Activated naive CD8-positive, alpha-beta T cell treated with anti-CD3 and anti-CD28 coated beads, Interleukin-2, amount 10 ng/mL, durations not matched to agents 7 days and 5 days (primary cell): ENCODE measurements around the gene ERMN. TPM values are rescaled to one million over a fixed set of nuclear protein-coding genes. Genes with fewer than 3 reads are reported as not detected.
"Not testable (repeated sequence)": the region's sequence is repeated elsewhere in the genome, so short reads cannot be mapped to it uniquely, and the experiment has no call there.

ENCODE experiments used
- ATAC-seq: fragments of 150-1000 bp; cut with Tn5 transposase; one replicate; pipeline ENCODE4 v1.10.0; 2021; ENCODE audit warnings: low read depth, moderate library complexity
- POLR2A ChIA-PET: fragments of 350-600 bp; sonication (Branson Sonifier 250); formaldehyde crosslinking; loops from one replicate; lab custom pipeline; 2021; ENCODE audit warnings: antibody characterized with exemption; lab: Charles Lee
- DNase-seq: peaks from one replicate; pipeline ENCODE4 v3.0.0; 2021
- H3K27ac Mint-ChIP-seq: one replicate; pipeline ENCODE4 v1.8.0; 2022; ENCODE audit warnings: mild to moderate bottlenecking, mixed read lengths
- H3K27me3 Mint-ChIP-seq: one replicate; pipeline ENCODE4 v1.8.0; 2022; ENCODE audit warnings: mild to moderate bottlenecking, moderate library complexity, mixed read lengths
- H3K36me3 Mint-ChIP-seq: one replicate; pipeline ENCODE4 v1.8.0; 2021; ENCODE audit warnings: mild to moderate bottlenecking, mixed read lengths
- H3K4me1 Mint-ChIP-seq: one replicate; pipeline ENCODE4 v1.8.0; 2021; ENCODE audit warnings: mixed read lengths
- H3K4me3 Mint-ChIP-seq: one replicate; pipeline ENCODE4 v1.8.0; 2022; ENCODE audit warnings: mild to moderate bottlenecking, moderate library complexity, mixed read lengths
- H3K9me3 Mint-ChIP-seq: one replicate; pipeline ENCODE4 v1.8.0; 2021; ENCODE audit warnings: mixed read lengths
- total RNA-seq, 2 experiments: library from RNA; stranded (reverse); gene quantifications; one replicate each; pipeline ENCODE4 v1.2.3, GENCODE V29; 2021

ERMN gene, protein sequence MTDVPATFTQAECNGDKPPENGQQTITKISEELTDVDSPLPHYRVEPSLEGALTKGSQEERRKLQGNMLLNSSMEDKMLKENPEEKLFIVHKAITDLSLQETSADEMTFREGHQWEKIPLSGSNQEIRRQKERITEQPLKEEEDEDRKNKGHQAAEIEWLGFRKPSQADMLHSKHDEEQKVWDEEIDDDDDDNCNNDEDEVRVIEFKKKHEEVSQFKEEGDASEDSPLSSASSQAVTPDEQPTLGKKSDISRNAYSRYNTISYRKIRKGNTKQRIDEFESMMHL
- total RNA-seq: 1 to 10 TPM; 3.1 to 3.6 TPM

- Mint-ChIP-seq H3K36me3 (peaks cover 15% of the 10 kb centered on the region), H3K27ac (no peak within 1 kb of the TSS), H3K4me1 (peaks cover 26% of the 10 kb centered on the region), H3K9me3 (no peaks in the 10 kb centered on the region), H3K27me3 (no peaks in the 10 kb centered on the region), H3K4me3 (no peak within 1 kb of the TSS)
- POLR2A ChIA-PET: no interaction called here
- ATAC-seq (no peak), DNase-seq (no peak)
Observed at GRCh38 chr2:157325786-157326185, at the start of gene ERMN. Gene ERMN, minus strand, starts transcription at chr2:157325824. Its CDS starts 182 bp downstream, at chr2:157325642.

- H3K36me3 Mint-ChIP-seq: peaks cover 35% of the 10 kb centered on the region
- H3K27ac Mint-ChIP-seq: no peak overlapping the region
- DNase-seq (no peak), ATAC-seq (no peak)
- no peak overlapping the region for H3K4me3 Mint-ChIP-seq
- peaks cover 25% of the 10 kb centered on the region for H3K9me3 Mint-ChIP-seq
- H3K4me1 Mint-ChIP-seq: peaks cover 5% of the 10 kb centered on the region
- H3K27me3 Mint-ChIP-seq: no peaks in the 10 kb centered on the region
- POLR2A ChIA-PET: no interaction called here
Observed at GRCh38 chr2:157375384-157375783, 49.8 kb upstream of the ERMN start.

DNA sequence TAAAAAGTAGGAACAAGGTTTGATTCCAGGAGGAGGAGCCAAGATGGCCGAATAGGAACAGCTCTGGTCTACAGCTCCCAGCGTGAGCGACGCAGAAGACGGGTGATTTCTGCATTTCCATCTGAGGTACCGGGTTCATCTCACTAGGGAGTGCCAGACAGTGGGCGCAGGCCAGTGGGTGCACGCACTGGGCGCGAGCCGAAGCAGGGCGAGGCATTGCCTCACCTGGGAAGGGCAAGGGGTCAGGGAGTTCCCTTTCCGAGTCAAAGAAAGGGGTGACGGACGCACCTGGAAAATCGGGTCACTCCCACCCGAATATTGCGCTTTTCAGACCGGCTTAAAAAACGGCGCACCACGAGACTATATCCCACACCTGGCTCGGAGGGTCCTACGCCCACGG, 42.9 kb upstream of the ERMN start:
- Mint-ChIP-seq H3K36me3 (peaks cover 18% of the 10 kb centered on the region), H3K4me1 (peaks cover 22% of the 10 kb centered on the region)
- H3K4me3 Mint-ChIP-seq, H3K27me3 Mint-ChIP-seq, ATAC-seq, POLR2A ChIA-PET, DNase-seq, H3K9me3 Mint-ChIP-seq, H3K27ac Mint-ChIP-seq: not testable (repeated sequence)

- POLR2A ChIA-PET: no interaction called here
- Mint-ChIP-seq H3K27me3 (no peaks in the 10 kb centered on the region), H3K9me3 (peaks cover 8% of the 10 kb centered on the region), H3K27ac (no peak overlapping the region), H3K4me1 (peaks cover 25% of the 10 kb centered on the region), H3K36me3 (peaks cover 24% of the 10 kb centered on the region), H3K4me3 (no peak overlapping the region)
- no peak for DNase-seq
- no peak for ATAC-seq
Observed at GRCh38 chr2:157367704-157368103, 42.1 kb upstream of the ERMN start.

GRCh38 chr2:157364257-157364974, 38.8 kb upstream of the ERMN start:
- DNase-seq: no peak
- Mint-ChIP-seq H3K36me3 (peaks cover 50% of the 10 kb centered on the region), H3K9me3 (peaks cover 22% of the 10 kb centered on the region), H3K4me3 (peak overlapping the region; percentile 43), H3K4me1 (peaks cover 25% of the 10 kb centered on the region), H3K27me3 (no peaks in the 10 kb centered on the region), H3K27ac (peak overlapping the region; percentile 15)
- ATAC-seq: peak; percentile 39
- POLR2A ChIA-PET: interaction anchor here (1.0 kb wide), 1 partner anchor 17 kb away, joined by 9 read pairs; no protein-coding TSS in a partner anchor

GRCh38 chr2:157363612-157364101, 38.0 kb upstream of the ERMN start:
- peaks cover 22% of the 10 kb centered on the region for H3K9me3 Mint-ChIP-seq
- POLR2A ChIA-PET: no interaction called here
- H3K27ac Mint-ChIP-seq: peak overlapping the region; percentile 15
- ATAC-seq (no peak), DNase-seq (no peak)
- H3K27me3 Mint-ChIP-seq: no peaks in the 10 kb centered on the region
- H3K4me3 Mint-ChIP-seq: peak overlapping the region; percentile 23
- peaks cover 25% of the 10 kb centered on the region for H3K4me1 Mint-ChIP-seq
- H3K36me3 Mint-ChIP-seq: peaks cover 50% of the 10 kb centered on the region

GRCh38 chr2:157362627-157363026, 37.0 kb upstream of the ERMN start:
- POLR2A ChIA-PET: no interaction called here
- no peaks in the 10 kb centered on the region for H3K27me3 Mint-ChIP-seq
- no peak for DNase-seq
- no peak for ATAC-seq
- H3K9me3 Mint-ChIP-seq: peaks cover 22% of the 10 kb centered on the region
- H3K36me3 Mint-ChIP-seq: peaks cover 48% of the 10 kb centered on the region
- peaks cover 25% of the 10 kb centered on the region for H3K4me1 Mint-ChIP-seq
- H3K4me3 Mint-ChIP-seq: no peak overlapping the region
- H3K27ac Mint-ChIP-seq: no peak overlapping the region

GRCh38 chr2:157361526-157361925, 35.9 kb upstream of the ERMN start:
- Mint-ChIP-seq H3K9me3 (peaks cover 22% of the 10 kb centered on the region), H3K4me3 (no peak overlapping the region), H3K27ac (no peak overlapping the region), H3K4me1 (peaks cover 25% of the 10 kb centered on the region), H3K27me3 (no peaks in the 10 kb centered on the region), H3K36me3 (peaks cover 50% of the 10 kb centered on the region)
- ATAC-seq (no peak), DNase-seq (no peak)
- POLR2A ChIA-PET: no interaction called here

DNA sequence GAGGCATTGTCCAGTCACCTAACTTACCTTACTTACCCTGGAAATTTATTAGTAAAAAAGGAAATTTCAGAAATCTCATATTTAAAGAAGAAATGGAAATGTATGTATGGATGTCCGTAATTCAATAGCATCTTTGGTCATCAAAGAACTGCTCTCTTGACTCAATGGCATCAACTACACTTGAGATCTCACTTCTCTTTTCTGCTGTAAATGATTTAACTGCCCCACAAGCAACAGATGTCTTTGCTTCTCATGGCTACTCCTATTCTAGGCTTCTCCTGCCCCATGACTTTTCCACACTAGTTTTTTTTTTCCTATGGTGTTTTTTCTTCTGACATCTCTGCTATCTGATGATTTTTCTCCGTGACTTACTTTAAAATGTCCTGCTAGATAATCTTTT, 34.0 kb upstream of the ERMN start:
- POLR2A ChIA-PET: no interaction called here
- peaks cover 18% of the 10 kb centered on the region for H3K9me3 Mint-ChIP-seq
- H3K27me3 Mint-ChIP-seq: no peaks in the 10 kb centered on the region
- no peak overlapping the region for H3K4me3 Mint-ChIP-seq
- ATAC-seq (no peak), DNase-seq (no peak)
- H3K27ac Mint-ChIP-seq: no peak overlapping the region
- H3K36me3 Mint-ChIP-seq: peaks cover 40% of the 10 kb centered on the region
- H3K4me1 Mint-ChIP-seq: peaks cover 16% of the 10 kb centered on the region

- Mint-ChIP-seq H3K36me3 (peaks cover 33% of the 10 kb centered on the region), H3K4me1 (peaks cover 5% of the 10 kb centered on the region), H3K27ac (no peak overlapping the region), H3K4me3 (no peak overlapping the region), H3K27me3 (no peaks in the 10 kb centered on the region), H3K9me3 (peaks cover 5% of the 10 kb centered on the region)
- DNase-seq: no peak
- POLR2A ChIA-PET: no interaction called here
- ATAC-seq: no peak
Observed at GRCh38 chr2:157355618-157356017, 30.0 kb upstream of the ERMN start.

GRCh38 chr2:157349949-157350515, 24.4 kb upstream of the ERMN start:
- H3K36me3 Mint-ChIP-seq: peaks cover 37% of the 10 kb centered on the region
- peaks cover 6% of the 10 kb centered on the region for H3K4me1 Mint-ChIP-seq
- H3K27me3 Mint-ChIP-seq: no peaks in the 10 kb centered on the region
- DNase-seq (no peak), ATAC-seq (no peak)
- H3K9me3 Mint-ChIP-seq: peaks cover 13% of the 10 kb centered on the region
- no peak overlapping the region for H3K4me3 Mint-ChIP-seq
- H3K27ac Mint-ChIP-seq: no peak overlapping the region
- POLR2A ChIA-PET: no interaction called here

- DNase-seq: no peak
- ATAC-seq: no peak
- Mint-ChIP-seq H3K36me3 (peaks cover 45% of the 10 kb centered on the region), H3K4me3 (no peak overlapping the region), H3K27me3 (no peaks in the 10 kb centered on the region), H3K4me1 (peaks cover 6% of the 10 kb centered on the region), H3K27ac (no peak overlapping the region), H3K9me3 (peaks cover 25% of the 10 kb centered on the region)
- POLR2A ChIA-PET: no interaction called here
Observed at GRCh38 chr2:157348291-157348921, 22.8 kb upstream of the ERMN start.

- POLR2A ChIA-PET: no interaction called here
- no peak for ATAC-seq
Observed at GRCh38 chr2:157345647-157346389, 20.2 kb upstream of the ERMN start.

More at GRCh38 chr2:157345647-157346389, 20.2 kb upstream of the ERMN start:
- H3K36me3 Mint-ChIP-seq: peaks cover 59% of the 10 kb centered on the region
- H3K4me3 Mint-ChIP-seq: no peak overlapping the region
- no peak overlapping the region for H3K27ac Mint-ChIP-seq
- peaks cover 46% of the 10 kb centered on the region for H3K9me3 Mint-ChIP-seq
- no peak for DNase-seq
- no peaks in the 10 kb centered on the region for H3K27me3 Mint-ChIP-seq
- peaks cover 7% of the 10 kb centered on the region for H3K4me1 Mint-ChIP-seq
